Loucy (cell line): ENCODE measurements around the gene OR8B12.

Experiments used
- CTCF ChIP-seq: fragments of 200-600 bp; sonication (generic); conservative IDR thresholded peaks from 2 replicates; pipeline ENCODE4 v1.5.1; 2014; ENCODE audit warnings: mild to moderate bottlenecking, antibody characterized with exemption, low read length
- EZH2phosphoT487 ChIP-seq: fragments of 200-600 bp; IDR thresholded peaks from 2 replicates; pipeline ENCODE4 v1.6.1; 2018; ENCODE audit warnings: antibody characterized with exemption, mild to moderate bottlenecking, moderate library complexity, borderline replicate concordance

DNA sequence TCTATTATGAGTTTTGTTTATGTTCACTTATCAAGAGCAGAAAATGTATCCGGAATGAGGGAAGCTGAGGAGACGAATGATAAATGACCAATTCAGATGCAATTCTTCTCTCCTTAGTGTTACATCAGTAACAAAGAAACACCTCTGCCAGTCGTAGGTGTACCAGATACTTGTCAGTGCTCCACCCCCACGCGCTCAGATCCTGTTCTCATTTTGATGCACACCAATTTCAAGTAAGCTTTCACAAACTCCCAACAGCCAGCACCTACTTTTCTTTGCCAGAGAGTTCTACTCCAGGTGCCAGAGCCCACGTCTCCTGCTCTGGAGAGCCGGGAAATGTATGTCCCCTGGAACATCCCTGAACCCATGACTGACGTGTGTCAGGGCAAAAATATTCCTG, 43.7 kb downstream of the OR8B12 start:
- TF ChIP-seq CTCF (no peak), EZH2phosphoT487 (no peak)
